ENCODE results near the gene STT3A.

The STT3A gene

GRCh38 chr11:125670172-125670571 is 77.5 kb downstream of the STT3A start:
- DNase-seq: no peak

- DNase-seq: no peak
Observed at GRCh38 chr11:125671561-125671960, 78.9 kb downstream of the STT3A start.
